GM23248 (cell line): ENCODE data around the gene TSPAN8.

Experiments
- EZH2 ChIP-seq: fragments of 200-600 bp; sonication (generic); IDR thresholded peaks from 2 replicates; pipeline ENCODE4 v1.6.1; 2018; ENCODE audit warnings: antibody characterized with exemption, mild to moderate bottlenecking; ENCODE audit not compliant: insufficient read depth, poor library complexity, severe bottlenecking
- EZH2phosphoT487 ChIP-seq: fragments of 200-600 bp; sonication (generic); IDR thresholded peaks from 2 replicates; pipeline ENCODE4 v1.6.1; 2018; ENCODE audit warnings: antibody characterized with exemption, moderate library complexity, mild to moderate bottlenecking, low read depth; ENCODE audit not compliant: insufficient read depth

DNA sequence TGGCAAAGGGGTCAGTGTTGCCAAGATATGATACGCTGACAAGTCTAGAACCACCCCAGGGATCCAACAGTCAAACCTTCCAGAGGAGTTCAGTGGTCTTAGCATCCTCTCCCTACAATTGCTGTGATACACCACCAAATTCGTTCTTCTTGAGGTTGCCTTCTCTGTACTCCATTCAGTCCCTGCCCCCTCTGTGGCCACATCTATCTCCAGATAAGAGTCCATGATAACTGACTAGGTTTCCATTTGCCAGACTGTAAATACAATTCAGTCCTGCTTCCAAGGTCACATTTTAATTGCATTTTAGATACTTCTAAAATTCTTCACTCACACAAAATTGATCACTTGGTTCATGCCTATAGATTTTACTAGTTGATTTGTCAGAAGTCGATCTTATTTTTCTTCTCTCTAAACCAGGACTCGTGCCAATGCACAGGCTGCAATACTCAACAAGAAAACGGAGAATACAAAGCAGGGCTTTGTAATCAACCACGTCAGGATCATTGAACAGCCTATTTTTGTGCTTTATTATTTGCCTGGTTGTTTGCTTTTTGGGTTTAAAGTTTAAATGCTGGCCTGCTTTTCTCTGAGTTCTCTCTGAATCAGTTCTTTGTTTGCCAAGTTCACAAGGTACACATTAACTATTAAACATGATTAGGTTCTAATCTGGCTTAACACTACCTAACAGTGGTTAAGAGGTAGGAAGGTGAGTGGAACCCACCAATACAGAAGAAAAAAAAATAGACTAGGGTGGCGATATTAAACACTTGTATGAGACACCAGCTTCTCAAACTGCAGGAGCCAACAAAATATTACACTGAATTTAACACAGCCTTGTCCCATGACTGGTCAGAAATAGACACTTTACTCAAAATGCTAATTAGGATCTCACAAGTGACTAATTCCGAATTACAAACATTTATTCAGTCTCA lies 5.3 kb upstream of the TSPAN8 start:
- TF ChIP-seq EZH2phosphoT487 (no peak), EZH2 (no peak)
